Motor neuron (in vitro differentiated cells): ENCODE results near the gene POLR2H. TPM values are rescaled to one million over a fixed set of nuclear protein-coding genes. Genes with fewer than 3 reads are reported as not detected.
A peak's percentile ranks its signal among the peaks of the same experiment; 100 is the strongest.

Experiments used
- ATAC-seq, 8 experiments: fragments of 200-7000 bp; cut with Tn5 transposase; replicated peaks in 6 of 8; 2 replicates each; pipeline ENCODE4 v1.8.0; 2021; ENCODE audit warnings: mild to moderate bottlenecking in 8 of 8, moderate library complexity in 8 of 8
- H3K27ac ChIP-seq, 2 donors: fragments of 250-450 bp; sonication (Bioruptor Pico); 2 replicates each; pipeline ENCODE4 v1.9.0; 2021; ENCODE audit warnings: antibody characterized with exemption in 2 of 2, mild to moderate bottlenecking in 2 of 2, moderate library complexity in 1 of 2
- H3K4me1 ChIP-seq, 2 donors: fragments of 250-450 bp; sonication (Bioruptor Pico); replicated peaks in 1 of 2; 2 replicates each; pipeline ENCODE4 v1.6.1; 2021; ENCODE audit warnings: antibody characterized with exemption in 2 of 2, mild to moderate bottlenecking in 2 of 2, moderate library complexity in 1 of 2
- H3K4me3 ChIP-seq, 5 donors: fragments of 250-450 bp; sonication (Bioruptor Pico); 2 replicates each; pipeline ENCODE4 v1.9.0; 2021; ENCODE audit warnings: antibody characterized with exemption in 5 of 5, mild to moderate bottlenecking in 5 of 5, moderate library complexity in 4 of 5
- WGBS, 10 experiments: fragments of 450-650 bp; shearing (Covaris generic); methylation state at CpG; one replicate each; pipeline ENCODE4 v1.0.0; 2022; 5-methylcytosine and 5-hydroxymethylcytosine counted together
- in situ Hi-C, 9 experiments: fragments of 400-800 bp; cut with MboI; loops; one replicate each; pipeline ENCODE4 v1.15.0; 2021; ENCODE audit warnings: low sequenced_read_pairs in 9 of 9, low pct_unique_long_range_greater_than_20kb in 2 of 9; ENCODE audit not compliant: unreplicated experiment in 9 of 9
- total RNA-seq, 8 experiments: library from RNA; unstranded; fragments of 300-600 nt; gene quantifications; 2 replicates each; pipeline versions ENCODE4 v1.2.3 to v1.2.4, GENCODE V29; 2022

POLR2H gene
- total RNA-seq, 8 experiments from 2014 or later, result 61.7 to 120 (median 98.1) TPM

DNA sequence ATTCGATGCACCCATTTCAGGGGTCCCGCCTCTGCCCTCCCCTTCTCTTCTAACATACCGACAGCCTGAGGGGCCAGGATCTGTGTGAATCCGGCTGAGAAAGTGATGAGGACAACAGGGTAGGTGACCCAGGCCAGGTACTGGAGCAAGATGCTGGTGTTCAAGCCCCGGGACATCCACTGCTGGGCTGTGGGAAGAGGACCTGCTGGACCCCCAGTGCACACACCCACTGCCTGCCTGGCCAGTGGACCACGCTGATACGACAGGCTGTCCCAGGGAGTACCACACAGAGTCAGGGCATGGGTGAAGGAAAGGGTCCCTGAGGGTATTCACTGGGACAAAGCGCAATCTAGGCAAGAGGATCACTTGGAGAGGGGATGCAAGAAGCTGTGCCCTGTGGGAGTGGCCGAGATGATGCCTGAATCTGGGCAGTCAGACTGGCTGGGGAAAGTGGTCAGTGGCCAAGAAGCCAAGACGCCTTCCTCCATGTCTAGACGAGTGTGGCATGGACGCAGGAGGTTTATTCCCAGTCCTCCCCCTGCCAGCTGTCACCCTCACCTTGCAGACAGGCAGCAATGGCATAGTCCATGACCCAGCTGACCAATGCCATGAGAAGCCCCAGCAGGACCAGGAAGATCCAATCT lies 3.3 kb upstream of the POLR2H start:
- peaks cover 14 to 20% of the 10 kb centered on the region in 2 donors for H3K4me1 ChIP-seq
- no peak for ATAC-seq
- in situ Hi-C loops, result loop anchor here in 5 of 9 experiments (25.0 kb wide), 3 partner anchors 179 to 429 kb away; no protein-coding TSS in a partner anchor
- H3K4me3 ChIP-seq, result no peak overlapping the region
- 80 to 100% (median 97%) methylated on average over 2 to 5 of the region's 12 CpGs; no CpG with 5 or more reads in 4 of the 10 experiments for WGBS, 10 experiments
- H3K27ac ChIP-seq, result no peak overlapping the region

DNA sequence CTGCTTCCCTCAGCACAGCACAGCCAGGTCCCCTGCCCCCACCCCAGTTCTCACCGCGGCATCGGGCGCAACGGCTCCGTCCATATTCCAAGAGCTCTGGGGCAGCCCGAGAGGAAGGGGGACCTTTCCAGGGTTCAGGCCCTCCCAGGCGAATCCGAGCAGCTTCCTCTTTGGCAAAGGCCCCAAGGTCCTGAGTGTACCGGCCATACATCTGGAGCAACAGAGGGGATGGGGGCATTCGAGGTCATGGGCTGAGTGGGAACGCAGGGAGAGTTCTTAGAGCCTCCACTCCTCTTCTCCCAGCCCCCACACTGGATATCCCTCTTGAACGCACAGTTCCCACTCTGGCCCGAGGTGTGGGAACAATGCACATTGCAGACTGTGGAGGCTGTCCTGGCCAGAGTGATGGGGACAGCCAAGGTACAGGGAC lies 2.6 kb upstream of the POLR2H start:
- 40 to 86% (median 73%) methylated on average over 1 to 9 of the region's 14 CpGs; no CpG with 5 or more reads in 7 of the 10 experiments for WGBS, 10 experiments
- Histone ChIP-seq H3K4me3 (no peak overlapping the region), H3K4me1 (peaks cover 15 to 22% of the 10 kb centered on the region in 2 donors), H3K27ac (no peak overlapping the region)
- in situ Hi-C loops, result loop anchor here in 5 of 9 experiments (25.0 kb wide), 3 partner anchors 178 to 428 kb away; no protein-coding TSS in a partner anchor
- ATAC-seq, result no peak

DNA sequence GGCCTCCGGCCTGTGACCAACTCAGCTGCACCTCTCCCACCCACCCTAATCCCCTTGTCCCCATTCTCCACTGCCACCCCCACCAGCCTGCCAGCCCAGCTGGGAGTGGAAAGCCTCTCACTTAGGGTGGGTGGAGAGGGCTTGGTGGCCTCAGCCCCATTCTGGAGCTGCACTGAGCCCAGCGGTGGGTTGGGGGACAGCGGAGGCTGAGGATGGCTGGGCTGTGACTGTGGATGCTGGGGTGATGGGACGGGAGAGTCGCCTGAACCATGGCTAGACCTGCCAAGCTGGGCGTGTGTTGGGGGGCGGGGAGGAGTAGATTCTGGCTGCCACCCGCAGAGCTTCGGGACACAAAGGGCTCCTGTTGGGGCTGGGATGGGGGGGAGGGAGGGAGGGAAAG lies 1.9 kb upstream of the POLR2H start:
- Histone ChIP-seq H3K4me1 (peaks cover 22 to 29% of the 10 kb centered on the region in 2 donors), H3K27ac (no peak overlapping the region), H3K4me3 (peak overlapping the region; percentile 56 to 78 (median 67))
- WGBS, 10 experiments, result no CpG with 5 or more reads among the region's 9 CpGs
- in situ Hi-C loops, result loop anchor here in 5 of 9 experiments (25.0 kb wide), 3 partner anchors 178 to 428 kb away; no protein-coding TSS in a partner anchor
- no peak for ATAC-seq

DNA sequence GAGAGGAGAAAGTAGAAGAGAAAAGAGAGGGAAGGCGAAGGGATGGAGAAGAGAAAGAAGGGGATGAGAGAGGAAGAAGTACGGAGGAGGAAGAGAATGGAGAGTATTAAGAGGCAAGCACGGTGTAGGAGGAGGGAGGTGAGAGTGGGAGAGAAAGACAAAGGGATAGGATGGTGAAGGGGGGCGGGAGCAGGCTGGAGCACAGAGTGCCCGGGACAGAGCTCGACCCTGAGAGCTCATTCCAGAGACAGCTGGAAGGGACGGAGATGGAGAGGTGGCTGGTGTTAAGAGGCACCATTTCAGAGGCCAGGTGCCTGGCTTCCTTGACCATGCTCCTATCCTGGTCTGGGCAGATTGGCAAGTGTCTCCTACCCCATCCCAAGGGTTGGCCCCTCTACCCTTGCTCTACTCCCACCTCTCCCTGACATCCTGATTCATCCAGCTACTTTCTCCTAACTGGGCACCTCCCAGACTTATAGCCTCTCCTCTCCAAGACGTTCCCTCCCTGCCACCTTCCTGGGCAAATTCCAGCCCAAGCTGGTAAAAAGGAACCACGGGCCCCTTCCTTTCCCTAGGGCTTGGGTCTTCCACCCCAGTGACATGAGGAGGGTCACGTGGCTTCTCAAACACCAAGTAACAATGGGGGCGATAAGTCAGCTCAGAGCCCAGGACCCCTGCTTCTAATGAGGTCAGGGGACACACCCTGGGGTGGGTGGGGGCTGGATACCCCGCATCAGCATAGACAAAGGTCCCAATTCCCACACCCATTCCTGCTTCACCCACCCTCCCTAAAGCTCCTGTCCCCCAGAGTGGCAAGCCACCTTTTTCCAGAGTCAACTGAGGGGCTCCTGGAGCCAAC lies 1.2 kb upstream of the POLR2H start:
- H3K4me1 ChIP-seq, result peaks cover 23 to 30% of the 10 kb centered on the region in 2 donors
- in situ Hi-C loops, result loop anchor here in 5 of 9 experiments (25.0 kb wide), 3 partner anchors 177 to 427 kb away; no protein-coding TSS in a partner anchor
- WGBS, 10 experiments, result 0 to 85% (median 14%) methylated on average over 1 to 7 of the region's 12 CpGs; no CpG with 5 or more reads in 3 of the 10 experiments
- peak overlapping the region; percentile 99 to 100 for H3K27ac ChIP-seq
- H3K4me3 ChIP-seq, result peak overlapping the region; percentile 56 to 78 (median 67)
- no peak for ATAC-seq

DNA sequence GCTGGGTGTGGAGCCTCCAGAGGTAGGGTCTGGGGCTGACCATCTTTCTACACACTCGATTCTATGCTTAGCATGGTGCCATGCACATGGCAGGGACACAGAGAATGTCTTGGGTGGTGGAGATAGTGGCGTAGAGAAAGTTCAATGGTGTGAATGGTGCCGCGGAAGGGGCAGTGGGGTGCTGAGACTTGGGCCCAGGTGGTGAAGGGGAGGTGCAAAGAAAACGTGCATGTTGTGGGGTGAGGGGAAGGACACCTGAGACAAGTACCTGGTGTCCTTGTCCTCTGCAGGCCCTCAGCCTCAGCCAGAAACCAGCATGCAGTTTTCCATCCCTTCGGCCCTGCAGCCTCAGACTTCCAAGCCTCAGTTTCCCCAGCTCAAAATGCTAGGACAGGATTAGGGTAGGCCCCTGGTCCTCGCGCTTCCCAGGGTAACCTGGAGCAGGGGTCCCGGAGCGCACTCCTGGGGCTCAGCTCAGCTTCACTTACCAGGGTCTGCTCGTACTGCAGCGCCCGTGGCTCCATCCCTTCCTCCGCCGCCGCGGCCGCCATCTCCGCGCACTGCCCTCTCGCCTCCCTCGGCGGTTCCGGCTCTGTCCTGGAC lies 480 bp upstream of the POLR2H start:
- 0 to 8% (median 0%) methylated on average over 1 to 7 of the region's 24 CpGs; no CpG with 5 or more reads in 5 of the 10 experiments for WGBS, 10 experiments
- Histone ChIP-seq H3K4me1 (peaks cover 23 to 30% of the 10 kb centered on the region in 2 donors), H3K27ac (peak overlapping the region; percentile 99 to 100), H3K4me3 (peak overlapping the region; percentile 56 to 78 (median 67))
- ATAC-seq, result no peak
- in situ Hi-C loops, result loop anchor here in 5 of 9 experiments (25.0 kb wide), 3 partner anchors 176 to 426 kb away; no protein-coding TSS in a partner anchor

DNA sequence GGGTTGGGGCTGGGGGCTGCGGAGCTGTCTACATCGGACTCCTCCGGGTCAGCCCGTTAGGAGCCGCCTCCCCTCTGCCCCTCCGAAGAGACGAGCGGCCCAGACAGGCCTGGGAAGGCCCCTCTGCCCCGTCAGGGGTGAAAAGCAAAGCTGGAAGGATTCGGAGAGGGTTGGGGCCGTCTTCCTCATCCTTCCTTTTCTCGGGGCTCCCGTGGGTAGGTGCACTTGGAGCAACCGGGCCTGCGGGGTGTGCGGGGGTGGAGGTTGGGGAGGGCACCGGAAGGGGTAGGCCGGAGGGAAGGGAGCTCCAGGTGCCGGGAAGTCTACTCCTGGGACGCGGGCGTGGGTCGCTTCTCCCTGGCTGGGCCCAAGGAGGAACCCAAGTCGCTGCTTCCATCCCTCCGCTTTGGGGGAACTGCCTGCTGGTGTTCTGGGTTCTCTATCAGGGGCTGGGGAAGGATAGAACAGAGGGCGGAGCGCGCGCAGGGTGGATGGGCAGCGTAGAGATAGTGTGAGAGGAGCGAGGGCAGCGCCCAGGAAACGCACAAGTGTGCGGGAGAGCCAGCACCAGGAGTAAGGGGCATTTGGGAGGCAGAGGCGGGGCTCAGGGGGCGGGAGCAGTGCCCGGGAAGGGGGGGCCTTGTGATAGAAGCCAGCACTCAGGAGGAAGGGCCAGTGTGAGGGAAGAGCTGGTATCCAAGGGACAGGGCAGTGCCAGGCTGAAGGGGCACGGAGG lies 590 bp downstream of the POLR2H start:
- in situ Hi-C loops, result loop anchor here in 5 of 9 experiments (25.0 kb wide), 3 partner anchors 175 to 425 kb away; no protein-coding TSS in a partner anchor
- peak overlapping the region; percentile 56 to 78 (median 67) for H3K4me3 ChIP-seq
- ATAC-seq, result peak; percentile 9 to 36 (median 25)
- peaks cover 23 to 30% of the 10 kb centered on the region in 2 donors for H3K4me1 ChIP-seq
- peak overlapping the region; percentile 99 to 100 for H3K27ac ChIP-seq
- WGBS, 10 experiments, result 0% methylated on average over 4 of the region's 38 CpGs; no CpG with 5 or more reads in 9 of the 10 experiments

DNA sequence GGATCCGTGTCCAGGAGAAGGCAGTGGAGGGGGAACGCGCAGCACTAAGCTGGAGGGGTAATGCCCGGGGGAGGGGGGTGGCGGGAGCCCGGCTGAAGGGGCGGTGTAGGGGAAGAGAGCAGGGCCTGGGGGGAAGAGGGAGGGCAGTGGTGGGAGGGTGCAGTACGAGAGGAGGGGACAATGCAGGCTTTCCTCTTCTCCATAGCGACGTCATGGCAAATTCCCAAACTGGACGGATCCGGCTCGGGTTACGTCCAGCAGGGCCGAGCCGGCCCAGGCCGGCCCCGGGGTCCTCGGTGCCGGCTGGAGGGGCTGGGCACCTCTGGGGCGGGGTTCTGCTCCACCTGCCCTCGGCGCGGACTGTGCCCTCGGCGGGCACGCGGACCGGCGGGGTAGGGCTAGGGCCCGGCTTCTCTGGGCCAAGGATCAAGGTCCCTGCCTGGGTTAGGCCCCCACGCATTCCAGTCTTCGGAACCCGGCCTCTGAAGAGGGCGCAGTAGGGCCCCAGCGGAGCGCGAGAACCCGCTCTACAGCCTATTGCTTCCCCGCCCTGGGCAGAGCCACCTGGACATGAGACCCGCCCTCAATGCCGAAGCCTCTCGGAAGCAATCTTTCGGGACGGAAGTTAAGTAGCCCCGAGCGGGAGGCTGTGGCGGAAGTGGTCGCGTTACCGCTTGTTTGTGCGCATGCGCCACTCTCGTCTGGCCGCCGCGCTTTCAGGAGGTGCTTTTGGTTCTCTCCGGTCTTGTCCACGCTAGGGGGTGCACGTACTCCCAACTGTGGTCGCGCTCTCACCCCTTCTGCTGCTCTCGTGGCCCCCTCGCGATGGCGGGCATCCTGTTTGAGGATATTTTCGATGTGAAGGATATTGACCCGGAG lies 1.4 kb downstream of the POLR2H start:
- WGBS, 10 experiments, result 0 to 3% (median 0%) methylated on average over 3 to 23 of the region's 68 CpGs; no CpG with 5 or more reads in 6 of the 10 experiments

DNA sequence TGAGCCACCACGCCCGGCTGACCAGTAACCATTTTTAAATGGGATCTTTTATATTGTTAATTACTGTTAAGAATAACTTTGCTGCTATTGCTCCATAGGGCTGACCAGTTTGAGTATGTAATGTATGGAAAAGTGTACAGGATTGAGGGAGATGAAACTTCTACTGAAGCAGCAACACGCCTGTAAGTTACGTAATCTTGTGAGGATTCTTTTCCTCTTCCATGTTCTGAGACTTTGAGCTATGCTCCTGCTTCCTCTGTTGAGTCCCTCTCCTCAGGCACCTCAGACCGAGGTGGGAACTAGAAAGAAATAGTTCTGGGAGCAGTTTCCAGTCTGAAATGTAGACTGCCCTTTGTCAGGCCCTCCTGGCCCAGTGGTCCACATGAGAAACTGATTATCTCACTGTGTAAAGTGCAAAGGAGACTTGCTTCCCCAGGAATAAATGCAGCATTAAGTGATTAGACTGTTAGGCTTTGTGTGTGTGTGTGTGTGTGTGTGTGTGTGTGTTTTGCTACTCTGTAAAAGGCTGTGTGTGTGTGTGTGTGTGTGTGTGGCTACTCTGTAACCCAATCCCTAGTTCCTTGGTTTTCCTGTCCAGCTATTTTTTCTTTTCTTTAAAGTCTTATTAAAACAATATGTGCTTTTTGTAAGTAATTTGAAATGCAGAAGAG lies 5.2 kb downstream of the POLR2H start:
- ATAC-seq, result no peak
- in situ Hi-C loops, result loop anchor here in 5 of 9 experiments (25.0 kb wide), 3 partner anchors 171 to 421 kb away; no protein-coding TSS in a partner anchor
- Histone ChIP-seq H3K4me3 (no peak overlapping the region), H3K27ac (no peak overlapping the region), H3K4me1 (peaks cover 11% of the 10 kb centered on the region in 2 donors)
- 0 to 100% (median 91%) methylated on average over 1 to 5 of the region's 5 CpGs; no CpG with 5 or more reads in 4 of the 10 experiments for WGBS, 10 experiments

More for the DNA sequence above, 1.4 kb downstream of the POLR2H start:
- peak; percentile 62 to 81 (median 78) for ATAC-seq
- Histone ChIP-seq H3K4me3 (peak overlapping the region; percentile 56 to 78 (median 67)), H3K4me1 (peaks cover 23 to 30% of the 10 kb centered on the region in 2 donors), H3K27ac (peak overlapping the region; percentile 99 to 100)
- in situ Hi-C loops, result loop anchor here in 5 of 9 experiments (25.0 kb wide), 3 partner anchors 174 to 424 kb away; no protein-coding TSS in a partner anchor

DNA sequence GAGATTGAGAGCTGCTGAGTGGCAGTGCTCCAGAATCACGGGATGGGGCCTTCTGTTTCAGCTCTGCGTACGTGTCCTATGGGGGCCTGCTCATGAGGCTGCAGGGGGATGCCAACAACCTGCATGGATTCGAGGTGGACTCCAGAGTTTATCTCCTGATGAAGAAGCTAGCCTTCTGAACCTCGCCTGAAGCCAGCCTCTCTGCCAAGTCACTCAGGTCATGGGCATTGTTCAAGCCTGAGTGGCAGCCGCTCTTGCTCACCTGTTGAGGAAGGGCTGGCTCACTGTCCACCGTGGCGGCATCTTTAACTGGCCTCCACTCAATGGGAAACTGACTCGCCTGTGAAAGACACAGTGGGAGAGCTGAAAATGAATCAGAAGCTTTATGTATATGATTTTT lies 6.6 kb downstream of the POLR2H start:
- Histone ChIP-seq H3K4me3 (no peak overlapping the region), H3K4me1 (peaks cover 16 to 17% of the 10 kb centered on the region in 2 donors), H3K27ac (no peak overlapping the region)
- ATAC-seq, result peak in 1 of 8 experiments; percentile 0
- in situ Hi-C loops, result loop anchor here in 5 of 9 experiments (25.0 kb wide), 3 partner anchors 169 to 419 kb away; no protein-coding TSS in a partner anchor
- WGBS, 10 experiments, result 40 to 90% (median 80%) methylated on average over 1 to 7 of the region's 9 CpGs; no CpG with 5 or more reads in 5 of the 10 experiments

DNA sequence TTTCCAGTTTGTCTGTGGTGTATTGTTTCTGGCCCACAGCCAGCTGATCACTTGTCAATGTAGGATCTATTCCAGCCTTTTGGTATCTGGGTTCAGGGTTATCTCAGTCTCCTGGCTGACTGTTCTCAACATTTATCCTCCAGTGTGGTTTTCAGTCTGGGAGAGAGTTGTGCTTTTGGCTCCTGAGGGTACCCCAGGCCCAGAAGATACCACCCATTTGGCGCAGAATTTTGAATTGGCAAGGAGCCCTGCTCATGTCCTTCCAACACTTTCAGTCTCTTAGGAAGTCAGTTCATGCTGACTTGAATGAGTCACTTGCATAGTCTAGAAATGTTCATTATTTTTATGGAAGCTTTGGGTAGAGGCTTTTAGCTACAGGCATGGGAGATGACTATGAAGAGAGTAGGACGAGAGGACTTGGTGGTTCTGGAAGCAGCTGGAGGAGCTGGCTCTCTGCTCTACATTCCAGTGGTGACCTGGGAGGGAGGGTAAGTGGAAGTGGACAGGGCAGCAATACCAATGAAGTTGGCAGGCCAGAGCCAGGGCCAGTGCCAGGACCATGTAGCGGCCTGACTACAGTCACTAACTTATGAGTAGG lies 7.2 kb downstream of the POLR2H start:
- in situ Hi-C loops, result loop anchor here in 5 of 9 experiments (25.0 kb wide), 3 partner anchors 169 to 419 kb away; no protein-coding TSS in a partner anchor
- WGBS, 10 experiments, result 13 to 100% (median 94%) methylated on average over 1 to 3 of the region's 3 CpGs; no CpG with 5 or more reads in 3 of the 10 experiments
- Histone ChIP-seq H3K4me3 (no peak overlapping the region), H3K4me1 (peaks cover 16 to 17% of the 10 kb centered on the region in 2 donors), H3K27ac (no peak overlapping the region)
- ATAC-seq, result peak in 2 of 8 experiments; percentile 53 to 61
